Osteoblast (primary cell): Measurements from ENCODE around the gene FILIP1L. TPM values are rescaled to one million over a fixed set of nuclear protein-coding genes. Genes with fewer than 3 reads are reported as not detected.

Source experiments
- DNase-seq: peaks from one replicate; pipeline ENCODE4 v3.0.0; 2011; ENCODE audit warnings: low spot score, mixed read lengths; ENCODE audit not compliant: insufficient read length; ENCODE audit errors: missing footprints
- H2AFZ ChIP-seq: 2 replicates; pipeline ENCODE4 v1.6.0; 2011; ENCODE audit warnings: mild to moderate bottlenecking, low read length
- H3K27ac ChIP-seq: 2 replicates; pipeline ENCODE4 v1.5.1; 2011; ENCODE audit warnings: mild to moderate bottlenecking, low read depth, low read length, moderate library complexity
- H3K27me3 ChIP-seq: 2 replicates; pipeline ENCODE4 v1.6.0; 2012; ENCODE audit warnings: mild to moderate bottlenecking, control low read depth, inconsistent platforms, low read length, moderate library complexity; ENCODE audit not compliant: insufficient read depth
- H3K36me3 ChIP-seq: 2 replicates; pipeline ENCODE4 v1.5.1; 2011; ENCODE audit warnings: mild to moderate bottlenecking, low read length, control low read depth, moderate library complexity; ENCODE audit not compliant: insufficient read depth
- H3K4me1 ChIP-seq: 2 replicates; pipeline ENCODE4 v1.5.1; 2011; ENCODE audit warnings: mild to moderate bottlenecking, low read length, control low read depth, moderate library complexity; ENCODE audit not compliant: insufficient read depth
- H3K4me2 ChIP-seq: 2 replicates; pipeline ENCODE4 v1.6.0; 2011; ENCODE audit warnings: mild to moderate bottlenecking, low read length; ENCODE audit not compliant: insufficient read depth
- H3K4me3 ChIP-seq: fragments of 200-600 bp; sonication (generic); 3 replicates; pipeline ENCODE4 v1.5.1; 2012; ENCODE audit warnings: mild to moderate bottlenecking, low read length, inconsistent platforms; ENCODE audit not compliant: insufficient read depth
- H3K79me2 ChIP-seq: 2 replicates; pipeline ENCODE4 v1.6.0; 2012; ENCODE audit warnings: mild to moderate bottlenecking, low read length, control low read depth, inconsistent platforms; ENCODE audit not compliant: insufficient read depth
- H3K9me3 ChIP-seq: 2 replicates; pipeline ENCODE4 v1.5.1; 2011; ENCODE audit warnings: low read depth, low read length, control low read depth
- H4K20me1 ChIP-seq: 2 replicates; pipeline ENCODE4 v1.6.0; 2012; ENCODE audit warnings: mild to moderate bottlenecking, low read length, control low read depth; ENCODE audit not compliant: insufficient read depth
- total RNA-seq: library from RNA; depleted of rRNA; stranded (reverse); fragments of >200 nt; gene quantifications from 2 replicates; pipeline ENCODE4 v1.2.3, GENCODE V29; 2012
- TF ChIP-seq, protein P1 (sequence below): IDR thresholded peaks from 2 replicates; pipeline ENCODE4 v1.5.1; 2011; ENCODE audit warnings: mild to moderate bottlenecking, low read depth, low read length, moderate library complexity; ENCODE audit errors: extremely low read depth

Gene FILIP1L
- total RNA-seq, 1 donor: 5.8 TPM

DNA sequence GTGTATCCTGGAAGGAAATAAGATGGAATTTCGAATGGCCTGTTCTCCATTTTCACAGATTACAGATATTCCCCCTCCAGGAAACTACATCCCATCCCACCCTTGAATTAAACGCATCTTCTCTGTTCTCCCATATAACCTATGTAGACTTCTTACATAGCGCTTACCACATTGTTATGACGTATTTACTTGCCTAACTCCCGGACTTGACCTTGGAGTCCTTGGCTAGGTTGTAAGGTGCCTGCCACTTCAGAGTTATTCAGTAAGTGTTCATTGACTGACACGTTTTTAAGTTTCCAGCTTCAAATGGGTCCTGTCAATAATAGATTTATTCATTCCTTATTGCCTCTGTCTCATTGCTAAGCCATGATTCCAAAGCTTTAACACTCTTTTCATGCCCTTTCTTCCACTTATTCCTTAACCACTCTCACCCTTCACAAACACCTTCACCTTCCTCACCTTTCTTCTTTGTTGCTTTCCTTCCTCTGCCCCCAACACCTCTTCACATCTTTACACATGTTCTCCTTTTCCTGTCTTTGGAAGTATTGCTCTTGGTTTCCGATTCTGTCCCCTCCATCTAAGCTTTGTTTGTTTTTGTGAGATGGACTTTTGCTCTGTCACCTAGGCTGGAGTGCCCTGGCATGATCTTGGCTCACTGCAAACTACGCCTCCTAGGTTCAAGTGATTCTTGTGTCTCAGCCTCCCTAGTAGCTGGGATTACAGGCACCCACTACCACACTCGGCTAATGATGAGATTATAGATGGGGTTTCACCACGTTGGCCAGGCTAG is 158.3 kb downstream of the FILIP1L start:
- no peaks in the 10 kb centered on the region for H3K36me3 ChIP-seq
- no peak overlapping the region for H2AFZ ChIP-seq
- no peaks in the 10 kb centered on the region for H3K9me3 ChIP-seq
- H3K79me2 ChIP-seq: no peaks in the 10 kb centered on the region
- TF ChIP-seq, protein P1, sequence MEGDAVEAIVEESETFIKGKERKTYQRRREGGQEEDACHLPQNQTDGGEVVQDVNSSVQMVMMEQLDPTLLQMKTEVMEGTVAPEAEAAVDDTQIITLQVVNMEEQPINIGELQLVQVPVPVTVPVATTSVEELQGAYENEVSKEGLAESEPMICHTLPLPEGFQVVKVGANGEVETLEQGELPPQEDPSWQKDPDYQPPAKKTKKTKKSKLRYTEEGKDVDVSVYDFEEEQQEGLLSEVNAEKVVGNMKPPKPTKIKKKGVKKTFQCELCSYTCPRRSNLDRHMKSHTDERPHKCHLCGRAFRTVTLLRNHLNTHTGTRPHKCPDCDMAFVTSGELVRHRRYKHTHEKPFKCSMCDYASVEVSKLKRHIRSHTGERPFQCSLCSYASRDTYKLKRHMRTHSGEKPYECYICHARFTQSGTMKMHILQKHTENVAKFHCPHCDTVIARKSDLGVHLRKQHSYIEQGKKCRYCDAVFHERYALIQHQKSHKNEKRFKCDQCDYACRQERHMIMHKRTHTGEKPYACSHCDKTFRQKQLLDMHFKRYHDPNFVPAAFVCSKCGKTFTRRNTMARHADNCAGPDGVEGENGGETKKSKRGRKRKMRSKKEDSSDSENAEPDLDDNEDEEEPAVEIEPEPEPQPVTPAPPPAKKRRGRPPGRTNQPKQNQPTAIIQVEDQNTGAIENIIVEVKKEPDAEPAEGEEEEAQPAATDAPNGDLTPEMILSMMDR: no peak
- H3K27me3 ChIP-seq: no peaks in the 10 kb centered on the region
- H3K4me3 ChIP-seq: no peak overlapping the region
- no peak overlapping the region for H3K27ac ChIP-seq
- peaks cover 35% of the 10 kb centered on the region for H3K4me1 ChIP-seq
- H4K20me1 ChIP-seq: no peaks in the 10 kb centered on the region
- H3K4me2 ChIP-seq: no peak overlapping the region
- DNase-seq: no peak

DNA sequence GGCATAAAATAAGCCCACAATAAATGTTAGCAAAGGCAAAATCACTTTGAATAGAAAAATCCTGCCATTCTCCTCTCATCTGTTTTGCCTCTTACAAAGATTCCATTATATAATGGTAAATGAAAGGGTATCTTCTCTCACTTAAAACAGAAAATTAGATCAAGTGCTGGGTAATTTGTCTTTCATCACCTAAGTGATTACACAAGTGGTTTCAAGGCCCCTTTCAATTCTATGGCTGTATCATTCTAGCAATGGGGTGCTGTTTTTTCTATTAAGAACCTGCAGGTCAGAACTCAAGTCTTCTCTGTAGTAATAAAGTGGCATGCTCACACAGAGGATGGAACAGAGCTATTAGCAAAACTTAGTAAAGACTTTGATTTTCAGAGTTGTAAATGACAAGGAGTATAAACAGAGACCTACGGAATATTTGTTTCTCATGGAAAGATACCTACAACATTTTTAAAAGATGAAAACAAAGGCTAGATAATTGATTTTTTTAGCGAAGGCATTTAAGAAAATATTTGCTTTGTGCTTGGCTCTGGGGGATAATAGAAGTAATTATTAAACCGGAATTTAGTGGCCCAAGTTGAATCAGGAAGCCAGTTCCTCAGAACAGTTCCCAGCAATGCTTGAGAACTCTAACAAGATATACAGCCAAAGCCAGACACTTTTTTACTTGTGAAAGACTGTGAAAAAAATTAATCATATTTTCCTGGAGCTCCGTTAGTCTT is 159.2 kb downstream of the FILIP1L start:
- TF ChIP-seq, protein P1: no peak
- peaks cover 28% of the 10 kb centered on the region for H3K4me1 ChIP-seq
- H3K27ac ChIP-seq: no peak overlapping the region

DNA sequence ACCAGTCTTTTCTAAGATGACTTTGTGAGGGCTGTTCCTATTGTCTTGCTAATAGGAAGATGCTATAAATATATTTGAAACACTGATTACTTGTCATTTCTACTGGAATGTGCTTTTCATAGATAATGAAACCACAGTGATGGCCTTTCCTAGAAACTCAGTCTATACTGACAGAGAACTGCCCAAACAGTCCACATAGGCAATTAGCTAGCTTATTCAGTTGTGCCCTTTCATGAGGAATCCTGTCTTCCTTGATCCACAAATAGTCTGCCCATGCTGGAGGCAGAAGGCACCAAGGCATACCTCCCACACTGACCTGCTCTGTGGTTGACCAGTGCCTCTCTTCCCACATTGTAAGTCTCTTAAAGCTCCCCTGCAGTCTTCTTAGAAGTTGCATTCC is 160.7 kb downstream of the FILIP1L start:
- Histone ChIP-seq H3K36me3 (no peaks in the 10 kb centered on the region), H3K9me3 (no peaks in the 10 kb centered on the region), H3K4me3 (no peak overlapping the region), H3K4me1 (peaks cover 28% of the 10 kb centered on the region), H3K79me2 (no peaks in the 10 kb centered on the region), H3K4me2 (peak overlapping the region; percentile 9), H4K20me1 (no peaks in the 10 kb centered on the region), H3K27ac (peak overlapping the region; percentile 15), H2AFZ (no peak overlapping the region), H3K27me3 (no peaks in the 10 kb centered on the region)
- TF ChIP-seq, protein P1: no peak
- DNase-seq: no peak

More for the DNA sequence above, 159.2 kb downstream of the FILIP1L start:
- no peaks in the 10 kb centered on the region for H3K36me3 ChIP-seq
- no peaks in the 10 kb centered on the region for H3K9me3 ChIP-seq
- H3K4me3 ChIP-seq: no peak overlapping the region
- no peak overlapping the region for H3K4me2 ChIP-seq
- no peaks in the 10 kb centered on the region for H3K27me3 ChIP-seq
- no peak for DNase-seq
- no peaks in the 10 kb centered on the region for H4K20me1 ChIP-seq
- H2AFZ ChIP-seq: no peak overlapping the region
- no peaks in the 10 kb centered on the region for H3K79me2 ChIP-seq

DNA sequence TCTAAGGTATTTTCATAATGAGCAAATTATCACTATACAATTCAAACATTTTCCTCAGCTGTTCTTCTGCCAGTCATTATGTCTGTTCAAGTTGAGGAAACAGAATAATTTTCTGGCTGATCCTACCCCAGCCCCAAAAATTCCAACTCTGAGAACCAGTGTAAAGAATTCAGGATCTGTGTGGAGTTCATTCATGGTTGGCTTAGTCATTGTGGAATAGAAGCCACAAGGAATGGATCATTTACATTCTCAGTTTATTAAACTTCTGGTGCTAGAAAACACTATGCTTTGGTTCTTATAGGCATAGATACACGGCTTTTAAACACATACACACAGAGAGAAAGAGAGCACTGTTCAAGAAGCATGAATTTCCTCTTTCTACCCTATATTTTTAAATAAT is 162.0 kb downstream of the FILIP1L start:
- peaks cover 28% of the 10 kb centered on the region for H3K4me1 ChIP-seq
- H3K79me2 ChIP-seq: no peaks in the 10 kb centered on the region
- DNase-seq: peak; percentile 49
- no peaks in the 10 kb centered on the region for H4K20me1 ChIP-seq
- H3K9me3 ChIP-seq: no peaks in the 10 kb centered on the region
- H3K36me3 ChIP-seq: no peaks in the 10 kb centered on the region
- H3K27ac ChIP-seq: peak overlapping the region; percentile 73
- H3K27me3 ChIP-seq: no peaks in the 10 kb centered on the region
- no peak overlapping the region for H2AFZ ChIP-seq
- H3K4me2 ChIP-seq: peak overlapping the region; percentile 25
- H3K4me3 ChIP-seq: no peak overlapping the region
- TF ChIP-seq, protein P1: no peak
